Mammary epithelial cell (primary cell): Measurements from ENCODE around the gene UCK2.

Experiments
- CTCF ChIP-seq, 2 donors: IDR thresholded peaks in 1 of 2; conservative IDR thresholded peaks in 1 of 2; 2 replicates each; pipeline ENCODE4 v1.5.1; 2011 to 2012; ENCODE audit warnings: inconsistent platforms in 2 of 2, low read length in 2 of 2, mild to moderate bottlenecking in 2 of 2, control low read depth in 1 of 2, low read depth in 1 of 2; ENCODE audit not compliant: insufficient read depth in 1 of 2; ENCODE audit errors: extremely low read depth in 1 of 2
- EZH2 ChIP-seq: IDR thresholded peaks from 2 replicates; pipeline ENCODE4 v1.6.1; 2012; ENCODE audit warnings: low read length, inconsistent platforms, borderline replicate concordance

GRCh38 chr1:165837838-165838364 is 10.5 kb downstream of the UCK2 start:
- TF ChIP-seq CTCF (conservative IDR thresholded peaks at IDR 0.05 in 1 of 2, IDR thresholded peaks at IDR 0.05 in 1 of 2; ENCODE audit: extremely low read depth in 1 of 2, insufficient read depth in 1 of 2, low read depth in 1 of 2, low read length in 2 of 2) (no peak), EZH2 (no peak)
